Vagina (tissue), 2 donors: Measurements from ENCODE around the gene ADGRG3.

Experiments used
- POLR2AphosphoS5 ChIP-seq, 2 donors: sonication (generic); formaldehyde crosslinking; IDR thresholded peaks; one replicate each; pipeline ENCODE4 v1.9.0; 2017; ENCODE audit warnings: antibody characterized with exemption in 2 of 2, mild to moderate bottlenecking in 2 of 2, low read depth in 1 of 2; ENCODE audit not compliant: insufficient read depth in 1 of 2
- TF ChIP-seq, protein P1 (sequence below), 3 experiments: fragments of 450-650 bp in 2 of 3; fragments of 200-600 bp in 1 of 3; sonication (generic) in 1 of 3; IDR thresholded peaks; one replicate each; pipeline ENCODE4 v1.5.1; 2017 to 2019; ENCODE audit warnings: antibody characterized with exemption in 3 of 3, mild to moderate bottlenecking in 2 of 3, moderate library complexity in 2 of 3

DNA sequence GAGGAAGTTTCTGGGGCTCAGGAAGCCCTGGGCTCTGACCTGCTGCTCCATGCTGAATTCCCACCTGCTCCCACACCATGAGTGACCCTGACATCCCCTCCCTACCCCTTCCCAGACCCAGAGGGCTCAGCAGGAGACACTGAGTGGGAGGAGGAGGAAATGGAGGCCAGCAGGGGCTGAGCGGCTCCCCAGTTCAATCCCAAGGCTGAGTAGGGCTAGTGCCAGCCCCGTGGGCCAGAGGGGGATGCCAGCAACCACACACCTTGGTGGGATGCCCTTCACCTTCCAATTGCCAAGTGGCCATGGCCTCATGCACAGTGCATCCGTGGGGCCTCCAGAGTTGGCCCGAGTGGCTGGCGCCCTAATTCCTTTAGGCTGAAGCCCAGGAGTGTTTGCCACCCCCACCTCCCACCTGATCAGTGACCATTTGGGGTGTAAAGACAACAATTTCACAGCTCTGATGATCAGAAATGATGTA, 1.0 kb upstream of the ADGRG3 start:
- TF ChIP-seq, protein P1, sequence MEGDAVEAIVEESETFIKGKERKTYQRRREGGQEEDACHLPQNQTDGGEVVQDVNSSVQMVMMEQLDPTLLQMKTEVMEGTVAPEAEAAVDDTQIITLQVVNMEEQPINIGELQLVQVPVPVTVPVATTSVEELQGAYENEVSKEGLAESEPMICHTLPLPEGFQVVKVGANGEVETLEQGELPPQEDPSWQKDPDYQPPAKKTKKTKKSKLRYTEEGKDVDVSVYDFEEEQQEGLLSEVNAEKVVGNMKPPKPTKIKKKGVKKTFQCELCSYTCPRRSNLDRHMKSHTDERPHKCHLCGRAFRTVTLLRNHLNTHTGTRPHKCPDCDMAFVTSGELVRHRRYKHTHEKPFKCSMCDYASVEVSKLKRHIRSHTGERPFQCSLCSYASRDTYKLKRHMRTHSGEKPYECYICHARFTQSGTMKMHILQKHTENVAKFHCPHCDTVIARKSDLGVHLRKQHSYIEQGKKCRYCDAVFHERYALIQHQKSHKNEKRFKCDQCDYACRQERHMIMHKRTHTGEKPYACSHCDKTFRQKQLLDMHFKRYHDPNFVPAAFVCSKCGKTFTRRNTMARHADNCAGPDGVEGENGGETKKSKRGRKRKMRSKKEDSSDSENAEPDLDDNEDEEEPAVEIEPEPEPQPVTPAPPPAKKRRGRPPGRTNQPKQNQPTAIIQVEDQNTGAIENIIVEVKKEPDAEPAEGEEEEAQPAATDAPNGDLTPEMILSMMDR (IDR thresholded peaks at IDR 0.05) = no peak
- no peak for TF ChIP-seq POLR2AphosphoS5 (IDR thresholded peaks at IDR 0.05; ENCODE audit: insufficient read depth in 1 of 2, low read depth in 1 of 2)
